GM12872 (cell line): Measurements from ENCODE around the gene PROCR.

Experiments used
- CTCF ChIP-seq: IDR thresholded peaks from 3 replicates; pipeline ENCODE4 v1.5.1; 2011; ENCODE audit warnings: low read depth, mild to moderate bottlenecking, low read length, moderate library complexity; ENCODE audit not compliant: insufficient read depth

PROCR gene

GRCh38 chr20:35200267-35200666 is 28.4 kb downstream of the PROCR start:
- TF ChIP-seq CTCF = no peak

- TF ChIP-seq CTCF = no peak
These were observed 34.9 kb downstream of the PROCR start for GRCh38 chr20:35206802-35207201.

- TF ChIP-seq CTCF = peak; percentile 69
These were observed 36.2 kb downstream of the PROCR start for GRCh38 chr20:35207950-35208611.

- no peak for TF ChIP-seq CTCF
These were observed 43.4 kb downstream of the PROCR start for GRCh38 chr20:35215066-35215956.

- TF ChIP-seq CTCF = no peak
These were observed 44.7 kb downstream of the PROCR start for GRCh38 chr20:35216541-35216940.

GRCh38 chr20:35223941-35224340 is 52.1 kb downstream of the PROCR start:
- no peak for TF ChIP-seq CTCF

- TF ChIP-seq CTCF = no peak
These were observed 52.7 kb downstream of the PROCR start for GRCh38 chr20:35224536-35224935.
